ENCODE measurements around the gene OSBP2.

GRCh38 chr22:30861688-30862552 lies 167.2 kb downstream of the OSBP2 start:
- TF ChIP-seq BHLHE40 (IDR thresholded peaks at IDR 0.05; ENCODE audit: low read length) (no peak), CHD2 (IDR thresholded peaks at IDR 0.05; ENCODE audit: low read depth, low read length) (no peak), HCFC1 (IDR thresholded peaks at IDR 0.05; ENCODE audit: low read depth, low read length) (no peak), ZZZ3 (CRISPR knock-in tag; IDR thresholded peaks at IDR 0.05; ENCODE audit: borderline replicate concordance) (no peak), CEBPB (IDR thresholded peaks at IDR 0.05; ENCODE audit: borderline replicate concordance, low read depth, low read length) (no peak), POLR2AphosphoS5 (IDR thresholded peaks at IDR 0.05; ENCODE audit: low read depth, low read length) (no peak), ZNF75D (CRISPR knock-in tag; IDR thresholded peaks at IDR 0.05; ENCODE audit: borderline replicate concordance) (no peak), FIP1L1 (IDR thresholded peaks at IDR 0.05; ENCODE audit: borderline replicate concordance, insufficient read depth, low read depth, low read length) (no peak), KDM5B (CRISPR knock-in tag; IDR thresholded peaks at IDR 0.05; ENCODE audit: borderline replicate concordance) (no peak)
- TF ChIP-seq, protein P1, sequence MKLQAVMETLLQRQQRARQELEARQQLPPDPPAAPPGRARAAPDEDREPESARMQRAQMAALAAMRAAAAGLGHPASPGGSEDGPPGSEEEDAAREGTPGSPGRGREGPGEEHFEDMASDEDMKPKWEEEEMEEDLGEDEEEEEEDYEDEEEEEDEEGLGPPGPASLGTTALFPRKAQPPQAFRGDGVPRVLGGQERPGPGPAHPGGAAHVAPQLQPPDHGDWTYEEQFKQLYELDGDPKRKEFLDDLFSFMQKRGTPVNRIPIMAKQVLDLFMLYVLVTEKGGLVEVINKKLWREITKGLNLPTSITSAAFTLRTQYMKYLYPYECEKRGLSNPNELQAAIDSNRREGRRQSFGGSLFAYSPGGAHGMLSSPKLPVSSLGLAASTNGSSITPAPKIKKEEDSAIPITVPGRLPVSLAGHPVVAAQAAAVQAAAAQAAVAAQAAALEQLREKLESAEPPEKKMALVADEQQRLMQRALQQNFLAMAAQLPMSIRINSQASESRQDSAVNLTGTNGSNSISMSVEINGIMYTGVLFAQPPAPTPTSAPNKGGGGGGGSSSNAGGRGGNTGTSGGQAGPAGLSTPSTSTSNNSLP (IDR thresholded peaks at IDR 0.05; ENCODE audit: low read depth, low read length): no peak
- TF ChIP-seq, protein P2, sequence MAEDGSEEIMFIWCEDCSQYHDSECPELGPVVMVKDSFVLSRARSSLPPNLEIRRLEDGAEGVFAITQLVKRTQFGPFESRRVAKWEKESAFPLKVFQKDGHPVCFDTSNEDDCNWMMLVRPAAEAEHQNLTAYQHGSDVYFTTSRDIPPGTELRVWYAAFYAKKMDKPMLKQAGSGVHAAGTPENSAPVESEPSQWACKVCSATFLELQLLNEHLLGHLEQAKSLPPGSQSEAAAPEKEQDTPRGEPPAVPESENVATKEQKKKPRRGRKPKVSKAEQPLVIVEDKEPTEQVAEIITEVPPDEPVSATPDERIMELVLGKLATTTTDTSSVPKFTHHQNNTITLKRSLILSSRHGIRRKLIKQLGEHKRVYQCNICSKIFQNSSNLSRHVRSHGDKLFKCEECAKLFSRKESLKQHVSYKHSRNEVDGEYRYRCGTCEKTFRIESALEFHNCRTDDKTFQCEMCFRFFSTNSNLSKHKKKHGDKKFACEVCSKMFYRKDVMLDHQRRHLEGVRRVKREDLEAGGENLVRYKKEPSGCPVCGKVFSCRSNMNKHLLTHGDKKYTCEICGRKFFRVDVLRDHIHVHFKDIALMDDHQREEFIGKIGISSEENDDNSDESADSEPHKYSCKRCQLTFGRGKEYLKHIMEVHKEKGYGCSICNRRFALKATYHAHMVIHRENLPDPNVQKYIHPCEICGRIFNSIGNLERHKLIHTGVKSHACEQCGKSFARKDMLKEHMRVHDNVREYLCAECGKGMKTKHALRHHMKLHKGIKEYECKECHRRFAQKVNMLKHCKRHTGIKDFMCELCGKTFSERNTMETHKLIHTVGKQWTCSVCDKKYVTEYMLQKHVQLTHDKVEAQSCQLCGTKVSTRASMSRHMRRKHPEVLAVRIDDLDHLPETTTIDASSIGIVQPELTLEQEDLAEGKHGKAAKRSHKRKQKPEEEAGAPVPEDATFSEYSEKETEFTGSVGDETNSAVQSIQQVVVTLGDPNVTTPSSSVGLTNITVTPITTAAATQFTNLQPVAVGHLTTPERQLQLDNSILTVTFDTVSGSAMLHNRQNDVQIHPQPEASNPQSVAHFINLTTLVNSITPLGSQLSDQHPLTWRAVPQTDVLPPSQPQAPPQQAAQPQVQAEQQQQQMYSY (CRISPR knock-in tag; IDR thresholded peaks at IDR 0.05): no peak
